ENCODE data around the gene UBE2N.

UBE2N gene

DNA sequence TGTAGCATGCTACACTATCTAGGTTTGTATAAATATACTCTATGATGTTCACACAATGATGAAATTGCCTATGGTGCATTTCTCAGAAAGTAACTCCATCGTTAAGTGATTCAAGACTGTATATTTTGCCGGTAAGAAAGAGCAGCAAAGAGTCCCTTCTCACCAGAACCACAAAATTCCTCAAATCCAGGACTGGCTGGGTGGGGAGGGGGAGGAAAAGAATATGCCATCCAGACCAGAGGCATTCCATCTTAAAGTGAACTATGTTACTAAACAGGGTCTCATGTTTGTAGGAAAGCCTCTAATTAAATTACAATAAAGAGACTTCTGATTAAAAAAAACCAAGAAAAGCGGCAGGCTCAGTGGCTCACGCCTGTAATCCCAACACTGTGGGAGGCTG, 11.5 kb downstream of the UBE2N start:
- Histone ChIP-seq H3K36me3 (ENCODE audit: insufficient read depth, low read length) (no peaks in the 10 kb centered on the region), H3K4me2 (ENCODE audit: low read depth, low read length, poor library complexity, severe bottlenecking) (no peak overlapping the region), H3K4me3 (ENCODE audit: low read length, poor library complexity, severe bottlenecking) (no peak overlapping the region), H4K20me1 (ENCODE audit: insufficient read depth, low read length, poor library complexity, severe bottlenecking) (peaks cover 89% of the 10 kb centered on the region), H2AFZ (ENCODE audit: low read length) (no peak overlapping the region), H3K9ac (ENCODE audit: low read depth, low read length, poor library complexity, severe bottlenecking) (no peak overlapping the region), H3K27me3 (ENCODE audit: insufficient read depth, low read length, poor library complexity, severe bottlenecking) (no peaks in the 10 kb centered on the region), H3K9me2 (replicated peaks; ENCODE audit: low read depth, low read length) (no peaks in the 10 kb centered on the region), H3K4me1 (ENCODE audit: insufficient read depth, low read length, poor library complexity, severe bottlenecking) (peaks cover 20% of the 10 kb centered on the region), H3K79me2 (ENCODE audit: insufficient read depth, low read length) (peaks cover 100% of the 10 kb centered on the region), H3F3A (ENCODE audit: low read depth) (no peaks in the 10 kb centered on the region), H3K9me3 (ENCODE audit: insufficient read depth, low read depth, low read length) (no peaks in the 10 kb centered on the region)
- no peak for TF ChIP-seq CTCF (conservative IDR thresholded peaks at IDR 0.05; ENCODE audit: low read length)
- TF ChIP-seq EZH2phosphoT487 (IDR thresholded peaks at IDR 0.05; ENCODE audit: borderline replicate concordance) = no peak

DNA sequence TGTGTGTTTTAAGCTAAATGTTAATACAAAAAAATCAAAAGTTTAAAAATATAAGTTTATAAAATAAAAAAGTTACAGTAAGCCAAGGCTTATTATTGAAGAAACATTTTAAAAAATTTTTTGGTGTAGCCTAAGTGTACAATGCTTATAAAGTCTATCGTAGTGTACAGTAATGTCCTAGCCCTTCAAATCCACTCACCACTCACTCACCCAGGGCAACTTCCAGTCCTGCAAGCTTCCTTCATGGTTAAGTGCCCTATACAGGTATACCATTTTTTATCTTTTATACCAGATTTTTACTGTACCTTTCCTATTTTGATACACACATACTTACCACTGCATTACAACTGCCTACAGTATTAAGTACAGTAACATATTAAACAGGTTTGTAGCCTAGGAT, 11.9 kb downstream of the UBE2N start:
- H3F3A ChIP-seq (ENCODE audit: low read depth) = no peaks in the 10 kb centered on the region
- no peaks in the 10 kb centered on the region for H3K36me3 ChIP-seq (ENCODE audit: insufficient read depth, low read length)
- peaks cover 20% of the 10 kb centered on the region for H3K4me1 ChIP-seq (ENCODE audit: insufficient read depth, low read length, poor library complexity, severe bottlenecking)
- no peak overlapping the region for H3K4me3 ChIP-seq (ENCODE audit: low read length, poor library complexity, severe bottlenecking)
- peaks cover 89% of the 10 kb centered on the region for H4K20me1 ChIP-seq (ENCODE audit: insufficient read depth, low read length, poor library complexity, severe bottlenecking)
- peaks cover 100% of the 10 kb centered on the region for H3K79me2 ChIP-seq (ENCODE audit: insufficient read depth, low read length)
- H3K4me2 ChIP-seq (ENCODE audit: low read depth, low read length, poor library complexity, severe bottlenecking) = no peak overlapping the region
- no peaks in the 10 kb centered on the region for H3K9me2 ChIP-seq (replicated peaks; ENCODE audit: low read depth, low read length)
- H3K9ac ChIP-seq (ENCODE audit: low read depth, low read length, poor library complexity, severe bottlenecking) = no peak overlapping the region
- no peak for TF ChIP-seq CTCF (conservative IDR thresholded peaks at IDR 0.05; ENCODE audit: low read length)
- no peak for TF ChIP-seq EZH2phosphoT487 (IDR thresholded peaks at IDR 0.05; ENCODE audit: borderline replicate concordance)
- no peaks in the 10 kb centered on the region for H3K9me3 ChIP-seq (ENCODE audit: insufficient read depth, low read depth, low read length)
- H3K27me3 ChIP-seq (ENCODE audit: insufficient read depth, low read length, poor library complexity, severe bottlenecking) = no peaks in the 10 kb centered on the region
- H2AFZ ChIP-seq (ENCODE audit: low read length) = no peak overlapping the region

- Histone ChIP-seq H3K79me2 (ENCODE audit: insufficient read depth, low read length) (peaks cover 100% of the 10 kb centered on the region), H3F3A (ENCODE audit: low read depth) (no peaks in the 10 kb centered on the region), H2AFZ (ENCODE audit: low read length) (no peak overlapping the region), H3K9me2 (replicated peaks; ENCODE audit: low read depth, low read length) (no peaks in the 10 kb centered on the region), H3K9ac (ENCODE audit: low read depth, low read length, poor library complexity, severe bottlenecking) (no peak overlapping the region), H3K4me3 (ENCODE audit: low read length, poor library complexity, severe bottlenecking) (no peak overlapping the region), H3K36me3 (ENCODE audit: insufficient read depth, low read length) (no peaks in the 10 kb centered on the region), H3K9me3 (ENCODE audit: insufficient read depth, low read depth, low read length) (no peaks in the 10 kb centered on the region), H4K20me1 (ENCODE audit: insufficient read depth, low read length, poor library complexity, severe bottlenecking) (peaks cover 89% of the 10 kb centered on the region), H3K4me2 (ENCODE audit: low read depth, low read length, poor library complexity, severe bottlenecking) (no peak overlapping the region), H3K4me1 (ENCODE audit: insufficient read depth, low read length, poor library complexity, severe bottlenecking) (peaks cover 19% of the 10 kb centered on the region), H3K27me3 (ENCODE audit: insufficient read depth, low read length, poor library complexity, severe bottlenecking) (no peaks in the 10 kb centered on the region)
- TF ChIP-seq CTCF (conservative IDR thresholded peaks at IDR 0.05; ENCODE audit: low read length) (no peak), EZH2phosphoT487 (IDR thresholded peaks at IDR 0.05; ENCODE audit: borderline replicate concordance) (no peak)
Measured at GRCh38 chr12:93429448-93429847, 12.3 kb downstream of the UBE2N start.

Measured in Loucy (cell line).